Naive B cell (primary cell): ENCODE data around the gene RNF130. TPM values are rescaled to one million over a fixed set of nuclear protein-coding genes. Genes with fewer than 3 reads are reported as not detected.

Experiments used
- ATAC-seq, 2 donors: fragments of 150-1000 bp; cut with Tn5 transposase; 2 replicates each; pipeline ENCODE4 v1.10.0; 2021; ENCODE audit warnings: low read depth in 2 of 2, mild to moderate bottlenecking in 2 of 2, moderate library complexity in 2 of 2
- DNase-seq: peaks from one replicate; pipeline ENCODE4 v3.0.0; 2022
- H3K27ac Mint-ChIP-seq, 6 donors: one replicate each; pipeline ENCODE4 v1.8.0; 2020 to 2022; ENCODE audit warnings: mild to moderate bottlenecking in 6 of 6, mixed read lengths in 6 of 6, moderate library complexity in 5 of 6, inconsistent platforms in 2 of 6
- H3K27me3 Mint-ChIP-seq, 3 donors: one replicate each; pipeline ENCODE4 v1.8.0; 2021 to 2022; ENCODE audit warnings: mixed read lengths in 3 of 3, mild to moderate bottlenecking in 1 of 3
- H3K36me3 Mint-ChIP-seq, 2 donors: one replicate each; pipeline ENCODE4 v1.8.0; 2020 to 2022; ENCODE audit warnings: mixed read lengths in 2 of 2, inconsistent platforms in 1 of 2, mild to moderate bottlenecking in 1 of 2
- H3K4me1 Mint-ChIP-seq, 3 donors: one replicate each; pipeline ENCODE4 v1.8.0; 2020 to 2022; ENCODE audit warnings: mixed read lengths in 3 of 3, inconsistent platforms in 1 of 3, mild to moderate bottlenecking in 1 of 3, moderate library complexity in 1 of 3
- H3K4me3 Mint-ChIP-seq, 8 donors: one replicate each; pipeline ENCODE4 v1.8.0; 2020 to 2022; ENCODE audit warnings: mild to moderate bottlenecking in 8 of 8, mixed read lengths in 8 of 8, moderate library complexity in 8 of 8, inconsistent platforms in 2 of 8
- H3K9me3 Mint-ChIP-seq, 7 donors: one replicate each; pipeline ENCODE4 v1.8.0; 2020 to 2022; ENCODE audit warnings: mixed read lengths in 7 of 7, mild to moderate bottlenecking in 5 of 7, inconsistent platforms in 2 of 7, moderate library complexity in 1 of 7
- polyA plus RNA-seq, 6 donors: library from polyadenylated mRNA; unstranded; fragments of 300-500 nt; fragmentation: Illumina TruSeq; gene quantifications; one replicate each; pipeline ENCODE4 v1.2.3, GENCODE V29; 2021; ENCODE audit warnings: low read depth in 6 of 6

Gene RNF130
- polyA plus RNA-seq, 6 donors from 2014 or later = 20.1 to 36.1 (median 25.3) TPM

- Mint-ChIP-seq H3K36me3 (no peaks in the 10 kb centered on the region), H3K4me1 (peaks cover 25 to 30% (median 26%) of the 10 kb centered on the region in 3 donors), H3K27ac (peak overlapping the region in 1 of 6 donors; percentile 39), H3K4me3 (peak overlapping the region in 2 of 8 donors; percentile 26 to 61), H3K27me3 (peaks cover 12 to 31% (median 24%) of the 10 kb centered on the region in 3 donors), H3K9me3 (no peaks in the 10 kb centered on the region)
- DNase-seq = no peak
- no peak for ATAC-seq
Measured at GRCh38 chr5:180074462-180074861, 2.9 kb upstream of the RNF130 start.

DNA sequence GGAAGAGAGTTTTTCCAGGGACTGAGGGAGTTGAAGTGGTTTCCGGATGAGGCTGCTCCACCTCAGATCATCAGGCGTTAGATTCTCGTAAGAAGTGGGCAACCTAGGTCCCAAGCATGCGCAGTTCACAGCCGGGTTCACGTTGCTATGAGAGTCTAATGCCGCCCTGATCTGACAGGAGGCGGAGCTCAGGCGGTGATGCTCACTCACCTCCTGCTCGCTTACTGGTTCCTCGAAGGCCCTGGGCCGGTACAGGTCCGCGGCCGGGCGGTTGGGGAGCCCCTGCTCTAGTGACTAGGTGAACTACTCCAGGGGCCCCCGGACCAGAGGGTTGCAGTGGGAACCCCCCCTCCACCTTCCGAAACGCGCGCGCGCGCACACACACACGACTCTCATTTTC, 997 bp upstream of the RNF130 start:
- peak overlapping the region; percentile 61 to 92 (median 88) for H3K4me3 Mint-ChIP-seq

DNA sequence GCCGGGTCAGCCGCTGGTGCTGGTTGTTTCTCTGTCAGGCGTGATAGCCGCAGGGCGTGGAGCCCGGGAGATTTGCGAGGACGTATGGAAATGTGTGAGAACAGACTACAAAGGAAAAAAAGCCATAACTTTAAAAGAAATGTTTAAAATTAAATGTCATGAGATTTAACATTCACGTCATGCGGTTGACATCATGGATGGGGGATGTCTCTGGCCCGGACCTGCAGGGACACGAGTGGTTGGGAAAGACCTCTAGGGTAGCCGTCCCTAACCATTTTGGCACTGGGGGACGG, 643 bp upstream of the RNF130 start:
- ATAC-seq (no peak), DNase-seq (no peak)
- H3K27me3 Mint-ChIP-seq = peaks cover 0 to 16% (median 13%) of the 10 kb centered on the region in 3 donors
- H3K27ac Mint-ChIP-seq = peak overlapping the region in 5 of 6 donors; percentile 53 to 96 (median 76)
- peaks cover 26 to 33% (median 26%) of the 10 kb centered on the region in 3 donors for H3K4me1 Mint-ChIP-seq
- H3K36me3 Mint-ChIP-seq = no peaks in the 10 kb centered on the region
- H3K9me3 Mint-ChIP-seq = no peaks in the 10 kb centered on the region
- peak overlapping the region; percentile 61 to 92 (median 88) for H3K4me3 Mint-ChIP-seq

More for the DNA sequence above, 997 bp upstream of the RNF130 start:
- H3K4me1 Mint-ChIP-seq = peaks cover 26 to 33% (median 26%) of the 10 kb centered on the region in 3 donors
- no peaks in the 10 kb centered on the region for H3K9me3 Mint-ChIP-seq
- H3K36me3 Mint-ChIP-seq = no peaks in the 10 kb centered on the region
- H3K27ac Mint-ChIP-seq = peak overlapping the region in 5 of 6 donors; percentile 53 to 96 (median 76)
- DNase-seq (no peak), ATAC-seq (no peak)
- H3K27me3 Mint-ChIP-seq = peaks cover 0 to 16% (median 13%) of the 10 kb centered on the region in 3 donors

- Mint-ChIP-seq H3K27me3 (peaks cover 0 to 8% (median 7%) of the 10 kb centered on the region in 3 donors), H3K27ac (peak overlapping the region in 4 of 6 donors; percentile 63 to 94 (median 86)), H3K4me3 (peak overlapping the region; percentile 88 to 96 (median 94)), H3K36me3 (peaks cover 0 to 4% of the 10 kb centered on the region in 2 donors), H3K4me1 (peaks cover 30 to 34% (median 30%) of the 10 kb centered on the region in 3 donors), H3K9me3 (no peaks in the 10 kb centered on the region)
- DNase-seq (peak; percentile 33), ATAC-seq (peak; percentile 32 to 34)
Measured at GRCh38 chr5:180070756-180071530, 616 bp downstream of the RNF130 start.

GRCh38 chr5:180069589-180070247, 1.8 kb downstream of the RNF130 start:
- Mint-ChIP-seq H3K4me3 (peak overlapping the region; percentile 54 to 96 (median 88)), H3K27me3 (no peaks in the 10 kb centered on the region), H3K27ac (peak overlapping the region in 4 of 6 donors; percentile 39 to 82 (median 66)), H3K4me1 (peaks cover 31 to 34% (median 31%) of the 10 kb centered on the region in 3 donors), H3K9me3 (no peaks in the 10 kb centered on the region), H3K36me3 (peaks cover 0 to 5% of the 10 kb centered on the region in 2 donors)
- peak; percentile 17 to 23 for ATAC-seq
- peak; percentile 29 for DNase-seq

DNA sequence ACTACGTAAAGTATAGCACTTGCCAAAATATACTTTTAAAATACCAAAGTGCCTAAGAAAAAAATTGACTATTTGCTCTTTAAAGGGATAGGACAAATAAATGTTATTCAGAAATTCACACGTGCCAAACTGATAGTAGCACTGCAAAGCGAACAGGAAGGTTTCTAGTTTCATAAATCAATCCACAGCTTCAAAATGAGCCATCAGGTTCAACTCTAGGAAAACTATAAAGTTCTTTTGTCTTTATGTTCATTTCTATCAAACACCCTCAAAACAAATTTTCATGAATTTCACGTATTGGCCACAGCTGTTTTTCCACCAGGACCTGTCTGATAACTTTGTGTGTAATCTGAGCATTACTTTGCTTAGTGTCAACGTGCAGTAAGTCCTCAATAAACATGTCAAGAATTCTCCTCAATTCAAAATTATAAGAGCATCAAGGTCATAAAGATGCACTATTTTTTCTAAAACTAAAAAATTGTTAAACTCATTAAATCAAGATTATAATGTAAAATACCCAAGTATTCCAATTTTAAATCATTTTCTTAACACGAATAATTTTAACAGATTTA, 3.0 kb downstream of the RNF130 start:
- Mint-ChIP-seq H3K27me3 (no peaks in the 10 kb centered on the region), H3K9me3 (no peaks in the 10 kb centered on the region), H3K4me1 (peaks cover 29 to 32% (median 31%) of the 10 kb centered on the region in 3 donors), H3K36me3 (peaks cover 0 to 5% of the 10 kb centered on the region in 2 donors), H3K4me3 (peak overlapping the region in 1 of 8 donors; percentile 56), H3K27ac (peak overlapping the region in 2 of 6 donors; percentile 19 to 22)
- no peak for ATAC-seq
- DNase-seq = no peak

- Mint-ChIP-seq H3K4me1 (peaks cover 25 to 34% (median 33%) of the 10 kb centered on the region in 3 donors), H3K27ac (peak overlapping the region in 1 of 6 donors; percentile 22), H3K27me3 (no peaks in the 10 kb centered on the region), H3K9me3 (no peaks in the 10 kb centered on the region), H3K36me3 (peaks cover 0 to 5% of the 10 kb centered on the region in 2 donors), H3K4me3 (no peak overlapping the region)
- DNase-seq (no peak), ATAC-seq (no peak)
Measured at GRCh38 chr5:180067986-180068385, 3.6 kb downstream of the RNF130 start.

DNA sequence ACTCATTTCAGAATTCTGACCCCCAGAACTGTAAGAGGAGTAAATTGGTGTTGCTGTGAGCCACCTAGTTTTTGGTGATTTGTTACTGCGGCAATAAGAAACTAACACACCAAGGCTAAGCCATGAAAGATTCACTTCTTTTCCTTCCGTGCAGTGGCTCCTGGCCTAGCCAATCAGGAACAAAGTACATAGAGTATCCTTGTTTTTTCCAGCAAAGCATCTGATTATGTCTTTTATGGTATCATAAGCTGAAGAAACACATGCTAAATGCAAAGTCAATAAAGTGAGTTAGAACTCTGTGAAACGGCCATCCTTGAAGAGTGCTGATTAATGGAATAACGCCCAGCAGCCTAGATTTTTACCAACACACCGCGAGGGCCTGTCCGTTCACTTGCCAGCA, 11.4 kb downstream of the RNF130 start:
- Mint-ChIP-seq H3K36me3 (no peaks in the 10 kb centered on the region), H3K9me3 (no peaks in the 10 kb centered on the region), H3K4me1 (peaks cover 14 to 16% (median 16%) of the 10 kb centered on the region in 3 donors), H3K4me3 (no peak overlapping the region), H3K27ac (peak overlapping the region in 1 of 6 donors; percentile 2), H3K27me3 (no peaks in the 10 kb centered on the region)
- DNase-seq (no peak), ATAC-seq (no peak)

DNA sequence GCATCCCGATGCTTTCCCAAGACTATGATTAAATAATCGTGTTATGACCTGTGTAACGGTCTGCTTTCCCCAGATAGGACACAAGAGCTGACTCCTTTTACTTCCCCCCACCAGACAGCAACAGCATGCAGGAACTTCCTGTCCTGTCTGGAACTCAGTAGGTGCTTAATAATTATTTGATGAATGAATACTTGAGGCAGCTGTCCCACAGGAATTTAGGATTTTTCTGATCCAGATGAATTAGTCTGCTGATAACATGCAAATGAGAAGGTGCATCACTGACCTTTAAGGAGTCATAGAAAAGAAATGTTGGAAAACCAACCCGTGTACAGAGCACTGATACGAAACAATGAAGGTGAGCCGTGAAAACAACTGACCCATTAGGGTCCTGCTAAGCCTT, 12.2 kb downstream of the RNF130 start:
- no peaks in the 10 kb centered on the region for H3K9me3 Mint-ChIP-seq
- ATAC-seq = no peak
- H3K27me3 Mint-ChIP-seq = no peaks in the 10 kb centered on the region
- no peak for DNase-seq
- no peak overlapping the region for H3K4me3 Mint-ChIP-seq
- H3K4me1 Mint-ChIP-seq = peaks cover 14 to 18% (median 17%) of the 10 kb centered on the region in 3 donors
- H3K27ac Mint-ChIP-seq = peak overlapping the region in 2 of 6 donors; percentile 17 to 47
- H3K36me3 Mint-ChIP-seq = no peaks in the 10 kb centered on the region

- ATAC-seq (no peak), DNase-seq (no peak)
- Mint-ChIP-seq H3K27ac (peak overlapping the region in 1 of 6 donors; percentile 29), H3K27me3 (no peaks in the 10 kb centered on the region), H3K36me3 (peaks cover 0 to 9% of the 10 kb centered on the region in 2 donors), H3K4me3 (no peak overlapping the region), H3K4me1 (peaks cover 12 to 32% (median 26%) of the 10 kb centered on the region in 3 donors), H3K9me3 (no peaks in the 10 kb centered on the region)
Measured at GRCh38 chr5:180056153-180056552, 15.4 kb downstream of the RNF130 start.

- ATAC-seq (no peak), DNase-seq (no peak)
- Mint-ChIP-seq H3K36me3 (peaks cover 0 to 9% of the 10 kb centered on the region in 2 donors), H3K27ac (peak overlapping the region in 1 of 6 donors; percentile 35), H3K4me1 (peaks cover 23 to 36% (median 28%) of the 10 kb centered on the region in 3 donors), H3K27me3 (no peaks in the 10 kb centered on the region), H3K9me3 (no peaks in the 10 kb centered on the region), H3K4me3 (no peak overlapping the region)
Measured at GRCh38 chr5:180054226-180054625, 17.3 kb downstream of the RNF130 start.

- Mint-ChIP-seq H3K36me3 (peaks cover 0 to 9% of the 10 kb centered on the region in 2 donors), H3K27ac (peak overlapping the region in 3 of 6 donors; percentile 28 to 78 (median 64)), H3K4me3 (peak overlapping the region in 1 of 8 donors; percentile 77), H3K9me3 (no peaks in the 10 kb centered on the region), H3K27me3 (no peaks in the 10 kb centered on the region), H3K4me1 (peaks cover 22 to 32% (median 23%) of the 10 kb centered on the region in 3 donors)
- DNase-seq = no peak
- ATAC-seq = no peak
Measured at GRCh38 chr5:180053061-180053602, 18.4 kb downstream of the RNF130 start.

DNA sequence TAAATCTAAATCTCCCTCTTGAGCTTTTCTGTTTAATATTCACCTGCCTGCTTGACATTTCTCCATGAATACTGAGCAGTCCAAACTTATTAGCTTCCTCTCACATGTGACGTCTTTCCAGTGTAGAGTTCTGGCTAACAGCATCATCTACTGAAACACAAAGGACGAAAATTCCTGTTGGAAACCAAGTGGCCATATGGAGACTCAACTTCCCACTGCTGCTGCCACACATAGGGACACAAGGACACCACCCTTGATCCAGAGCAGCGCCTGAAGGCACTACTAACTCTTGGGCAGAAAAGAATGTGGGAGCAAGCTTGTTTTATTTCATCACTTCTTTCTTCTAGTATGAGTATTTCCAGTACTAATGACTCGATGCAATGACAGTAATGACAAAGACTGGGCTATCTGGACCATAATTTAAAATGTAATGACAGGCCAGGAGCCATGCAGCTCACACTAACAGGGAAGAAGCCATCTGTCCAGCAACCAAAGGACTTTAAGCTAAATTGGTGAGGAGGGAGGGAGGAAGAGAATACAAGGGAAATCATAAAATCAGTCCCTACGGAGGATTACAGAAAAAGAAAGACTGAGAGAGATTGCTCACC, 19.2 kb downstream of the RNF130 start:
- Mint-ChIP-seq H3K27me3 (no peaks in the 10 kb centered on the region), H3K9me3 (no peaks in the 10 kb centered on the region), H3K36me3 (peaks cover 0 to 9% of the 10 kb centered on the region in 2 donors), H3K27ac (peak overlapping the region in 1 of 6 donors; percentile 7), H3K4me3 (no peak overlapping the region), H3K4me1 (peaks cover 22 to 32% (median 22%) of the 10 kb centered on the region in 3 donors)
- no peak for DNase-seq
- ATAC-seq = no peak
